ENCODE results near the gene FOSL2.
"Not testable (repeated sequence)": the region's sequence is repeated elsewhere in the genome, so short reads cannot be mapped to it uniquely, and the experiment has no call there.

The FOSL2 gene

DNA sequence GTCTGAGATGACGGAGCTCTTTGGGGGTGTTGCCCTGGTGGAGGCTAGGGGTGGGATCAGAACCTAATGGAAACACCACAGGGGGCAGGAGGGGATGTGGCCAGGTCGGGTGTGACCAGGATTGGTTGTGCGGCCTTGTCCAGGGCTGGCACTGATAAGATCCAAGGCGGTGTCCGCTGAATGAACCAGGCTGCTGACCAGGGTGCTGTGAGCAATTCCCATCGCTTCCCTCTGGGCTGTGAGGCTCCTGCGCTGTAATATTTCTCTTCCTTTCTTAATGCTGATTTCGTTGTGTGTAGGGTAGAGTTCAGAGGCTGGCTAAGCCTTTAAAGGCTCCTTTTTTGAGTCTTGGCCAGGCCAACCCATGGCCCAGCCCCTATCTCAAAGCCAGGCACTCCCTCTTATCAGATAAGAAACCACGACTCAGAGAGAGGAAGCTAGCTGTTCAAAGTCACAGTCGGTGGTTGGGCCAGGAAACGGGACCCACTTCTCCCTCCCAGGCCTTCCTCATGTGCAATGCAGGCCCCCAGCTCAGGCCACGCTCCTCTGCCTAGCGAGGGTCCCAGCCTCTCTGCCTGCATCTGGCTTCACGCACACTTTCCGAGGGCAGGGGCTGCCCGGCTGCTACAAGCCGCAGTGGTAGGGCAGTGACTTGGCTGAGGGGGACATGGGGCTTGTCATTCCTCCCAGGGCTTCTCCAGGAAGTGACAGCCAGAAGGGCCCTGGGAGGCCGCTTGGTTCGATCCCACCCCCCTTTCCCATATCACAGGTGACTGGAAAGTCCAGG lies 26.0 kb upstream of the FOSL2 start:
- DNase-seq (ENCODE audit: low read depth): peak; percentile 49
- no peak overlapping the region for H3K4me3 ChIP-seq (ENCODE audit: low read depth, low read length)
- no peak for TF ChIP-seq CTCF (conservative IDR thresholded peaks at IDR 0.05; ENCODE audit: low read depth, low read length)

GRCh38 chr2:28367667-28368356 lies 24.8 kb upstream of the FOSL2 start:
- DNase-seq (ENCODE audit: low read depth): no peak
- no peak for TF ChIP-seq CTCF (conservative IDR thresholded peaks at IDR 0.05; ENCODE audit: low read depth, low read length)
- H3K4me3 ChIP-seq (ENCODE audit: low read depth, low read length): no peak overlapping the region

GRCh38 chr2:28368357-28368798 lies 24.3 kb upstream of the FOSL2 start:
- no peak overlapping the region for H3K4me3 ChIP-seq (ENCODE audit: low read depth, low read length)

DNA sequence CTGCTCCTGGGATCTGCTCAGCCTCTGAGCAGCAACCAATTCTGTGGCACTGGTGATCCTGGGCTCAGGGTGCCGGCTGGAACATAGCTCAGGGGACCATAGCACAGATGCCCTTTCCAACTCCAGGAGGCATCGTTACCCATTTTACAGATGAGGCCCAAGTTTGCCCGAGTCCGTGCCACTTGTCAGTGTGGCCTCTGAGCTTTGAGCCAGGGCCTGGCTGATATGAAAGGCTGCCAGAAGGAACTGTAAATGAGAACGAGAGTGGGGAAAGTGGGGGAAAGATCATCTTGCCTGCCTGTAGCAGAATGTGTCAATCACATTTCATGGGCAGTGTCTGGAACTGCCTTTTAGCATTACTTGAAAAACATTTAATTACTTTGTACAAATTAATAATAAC lies 23.3 kb upstream of the FOSL2 start:
- no peak for DNase-seq (ENCODE audit: low read depth)
- TF ChIP-seq CTCF (conservative IDR thresholded peaks at IDR 0.05; ENCODE audit: low read depth, low read length): no peak
- no peak overlapping the region for H3K4me3 ChIP-seq (ENCODE audit: low read depth, low read length)

More at GRCh38 chr2:28368357-28368798, 24.3 kb upstream of the FOSL2 start:
- TF ChIP-seq CTCF (conservative IDR thresholded peaks at IDR 0.05; ENCODE audit: low read depth, low read length): no peak
- no peak for DNase-seq (ENCODE audit: low read depth)

DNA sequence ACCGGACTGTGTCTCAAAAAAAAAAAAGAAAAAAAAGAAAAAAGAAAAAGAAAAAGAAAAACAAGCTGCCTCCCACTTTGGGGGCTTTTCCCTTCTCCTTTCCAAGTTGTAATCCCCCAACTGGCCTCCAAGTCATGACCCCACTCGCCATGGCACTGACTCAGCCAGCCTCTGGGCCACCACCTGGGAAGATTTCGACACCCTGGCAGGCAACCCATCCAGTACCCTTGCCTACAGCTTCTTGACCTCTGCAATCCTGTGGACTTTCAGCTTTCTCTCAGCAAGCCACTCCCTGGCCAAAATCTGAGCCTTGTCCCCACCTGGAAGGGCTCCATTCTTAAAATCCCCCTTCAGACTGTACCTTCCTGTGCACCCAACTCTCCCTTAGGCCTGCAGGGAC lies 22.3 kb upstream of the FOSL2 start:
- DNase-seq (ENCODE audit: low read depth): no peak
- TF ChIP-seq CTCF (conservative IDR thresholded peaks at IDR 0.05; ENCODE audit: low read depth, low read length): no peak

DNA sequence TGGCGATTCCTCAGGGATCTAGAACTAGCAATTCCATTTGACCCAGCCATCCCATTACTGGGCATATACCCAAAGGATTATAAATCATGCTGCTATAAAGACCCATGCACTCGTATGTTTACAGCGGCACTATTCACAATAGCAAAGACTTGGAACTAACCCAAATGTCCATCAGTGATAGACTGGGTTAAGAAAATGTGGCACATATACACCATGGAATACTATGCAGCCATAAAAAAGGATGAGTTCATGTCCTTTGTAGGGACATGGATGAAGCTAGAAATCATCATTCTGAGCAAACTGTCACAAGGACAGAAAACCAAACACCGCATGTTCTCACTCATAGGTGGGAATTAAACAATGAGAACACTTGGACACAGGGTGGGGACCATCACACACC lies 20.9 kb upstream of the FOSL2 start:
- not testable (repeated sequence) for DNase-seq (ENCODE audit: low read depth); H3K4me3 ChIP-seq (ENCODE audit: low read depth, low read length)

More for the DNA sequence above, 22.3 kb upstream of the FOSL2 start:
- no peak overlapping the region for H3K4me3 ChIP-seq (ENCODE audit: low read depth, low read length)

- no peak for DNase-seq (ENCODE audit: low read depth)
- TF ChIP-seq CTCF (conservative IDR thresholded peaks at IDR 0.05; ENCODE audit: low read depth, low read length): no peak
- H3K4me3 ChIP-seq (ENCODE audit: low read depth, low read length): no peak overlapping the region
Observed at GRCh38 chr2:28373854-28374253, 18.8 kb upstream of the FOSL2 start.

Measured in choroid plexus epithelial cell (primary cell).